Heart right ventricle (tissue), 16 donors: ENCODE measurements around the gene STAM. TPM values are rescaled to one million over a fixed set of nuclear protein-coding genes. Genes with fewer than 3 reads are reported as not detected.

Experiments used
- ATAC-seq, 8 donors: fragments of 200-7000 bp; cut with Tn5 transposase; one replicate each; pipeline ENCODE4 v1.9.1; 2020; ENCODE audit warnings: mild to moderate bottlenecking in 8 of 8, moderate library complexity in 8 of 8, moderate number of reproducible peaks in 1 of 8
- DNase-seq, 2 donors: peaks; one replicate each; pipeline ENCODE4 v3.0.0-alpha.2; 2020
- H3K27ac ChIP-seq, 10 donors: fragments of 200-600 bp; sonication (generic) in 2 of 10; one replicate each; pipeline versions ENCODE4 v1.5.0 to v1.8.0; 2020 to 2022; ENCODE audit warnings: mild to moderate bottlenecking in 3 of 10
- H3K27me3 ChIP-seq, 7 donors: fragments of 200-600 bp; one replicate each; pipeline ENCODE4 v1.8.0; 2021 to 2022; ENCODE audit warnings: mild to moderate bottlenecking in 2 of 7
- H3K36me3 ChIP-seq, 9 donors: fragments of 200-600 bp; sonication (generic) in 1 of 9; one replicate each; pipeline versions ENCODE4 v1.5.0 to v1.8.0; 2020 to 2022; ENCODE audit warnings: mild to moderate bottlenecking in 2 of 9
- H3K4me1 ChIP-seq, 9 donors: fragments of 200-600 bp; sonication (generic) in 1 of 9; one replicate each; pipeline versions ENCODE4 v1.5.0 to v1.8.0; 2020 to 2022; ENCODE audit warnings: mild to moderate bottlenecking in 4 of 9
- H3K4me3 ChIP-seq, 10 donors: fragments of 200-600 bp; sonication (generic) in 2 of 10; one replicate each; pipeline versions ENCODE4 v1.5.0 to v1.8.0; 2020 to 2022; ENCODE audit warnings: mild to moderate bottlenecking in 7 of 10, moderate library complexity in 2 of 10
- H3K9me3 ChIP-seq, 11 donors: fragments of 200-600 bp in 10 of 11; sonication (generic) in 2 of 11; one replicate each; pipeline versions ENCODE4 v1.5.0 to v1.8.0; 2013 to 2022; ENCODE audit warnings: mild to moderate bottlenecking in 2 of 11, control low read depth in 1 of 11, moderate library complexity in 1 of 11
- CTCF ChIP-seq, 9 donors: fragments of 200-600 bp; sonication (generic) in 2 of 9; IDR thresholded peaks; one replicate each; pipeline versions ENCODE4 v1.5.0 to v1.8.0; 2021 to 2022; ENCODE audit warnings: antibody characterized with exemption in 9 of 9, mild to moderate bottlenecking in 5 of 9, moderate library complexity in 1 of 9
- WGBS, 2 donors: extraction: QIAGEN DNeasy Blood & Tissue Kit; methylation state at CpG; one replicate each; pipeline ENCODE4 v1.1.7; 2013; ENCODE audit warnings: inconsistent platforms in 1 of 2; 5-methylcytosine and 5-hydroxymethylcytosine counted together
- intact Hi-C, 10 donors: fragments of 100-400 bp; cut with DNase I; formaldehyde crosslinking; loops; one replicate each; pipeline versions ENCODE4 v1.11.1 to v1.14.2; 2022
- polyA plus RNA-seq, 2 donors: library from polyadenylated mRNA; stranded (reverse); fragments of 200-250 nt; gene quantifications; one replicate each; pipeline ENCODE4 v1.2.3, GENCODE V29; 2013
- total RNA-seq, 10 donors: library from RNA; stranded (reverse); fragmentation: NEBNext Ultra II Directional in 3 of 10; extraction: Animal tissue kit (Norgen Biotek cat#: 25700) in 3 of 10; gene quantifications; one replicate each; pipeline versions ENCODE4 v1.2.1 to v1.2.4, GENCODE V29; 2021 to 2023
- donor health status: Arrhythmogenic right ventricular cardiomyopathy.
- donor health status: ischemic (EF 13 %, LVEDD 7.1; RV severe dilation, severe dysfunction).
- donor health status: healthy with polysubstance abuse.
- donor health status: DM: no; HTN: yes; CAD: no.
- donor health status: DM: no; HTN: no; CAD: no.
- donor health status: ischemic (EF 25% LVEDD 6.9; RV normal size, moderate dysfunction).
- donor health status: ischemic (EF 25% LVEDD 5.7; RV mildly dilated, moderate dysfunction).
- donor health status: healthy.
- donor health status: DM: yes; HTN: yes; CAD: no.
- donor health status: Ischemic cardiomyopathy.
- donor health status: ischemic (EF 35%, LVEDD 5.7; RV mildly dilated, moderate dysfunction).
- donor health status: nonischemic (EF 11% LVEDD 7.7; RV severe dilation, severe dysfunction).
- donor health status: DM: yes; HTN: yes; CAD: no.
- donor health status: PGD.
- donor health status: ischemic (EF 29% LVEDD 5.4; RV normal size, mild dysfunction).
- donor health status: nonischemic (EF 23%, LVEDD 6.1; RV moderate dilation, normal function).

STAM gene
- total and polyA plus RNA-seq, 12 donors = 9.9 to 43.5 (median 29.3) TPM

DNA sequence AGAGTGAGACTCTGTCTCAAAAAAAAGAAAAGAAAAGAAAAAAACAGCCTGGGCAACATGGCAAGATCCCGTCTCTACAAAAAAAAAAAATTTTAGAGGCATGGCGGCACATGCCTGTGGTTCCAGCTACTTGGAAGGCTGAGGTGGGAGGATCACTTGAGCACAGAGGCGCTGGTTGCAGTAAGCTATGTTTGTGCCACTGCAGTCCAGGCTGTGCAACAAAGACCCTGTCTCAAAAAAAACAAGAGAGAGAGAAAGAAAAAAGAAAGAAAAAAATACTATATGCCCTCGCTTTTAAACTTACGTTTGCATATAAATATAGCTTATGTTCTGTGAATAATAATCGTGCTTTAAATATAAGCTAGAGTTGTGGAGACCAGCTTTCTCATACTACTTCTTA lies 38.0 kb upstream of the STAM start:
- no peak overlapping the region for H3K4me3 ChIP-seq
- peaks cover 0 to 12% (median 0%) of the 10 kb centered on the region in 9 donors for H3K36me3 ChIP-seq
- H3K9me3 ChIP-seq = no peaks in the 10 kb centered on the region
- 78 to 80% methylated on average over 6 of the region's 6 CpGs for WGBS, 2 donors
- no peak for TF ChIP-seq CTCF (IDR thresholded peaks at IDR 0.05)
- H3K4me1 ChIP-seq = peaks cover 0 to 23% (median 14%) of the 10 kb centered on the region in 9 donors
- H3K27ac ChIP-seq = no peak overlapping the region
- H3K27me3 ChIP-seq = no peaks in the 10 kb centered on the region
- no peak for DNase-seq
- no peak for ATAC-seq
- intact Hi-C loops = loop anchor here in 9 of 10 donors (2.0 to 10.0 kb wide), 8 partner anchors 136 to 629 kb away; no protein-coding TSS in a partner anchor

- ATAC-seq = no peak
- H3K27ac ChIP-seq = no peak overlapping the region
- no peaks in the 10 kb centered on the region for H3K27me3 ChIP-seq
- H3K4me1 ChIP-seq = peaks cover 0 to 23% (median 14%) of the 10 kb centered on the region in 9 donors
- WGBS, 2 donors = 51 to 60% methylated on average over 3 of the region's 3 CpGs
- H3K9me3 ChIP-seq = no peaks in the 10 kb centered on the region
- no peak overlapping the region for H3K4me3 ChIP-seq
- no peak for TF ChIP-seq CTCF (IDR thresholded peaks at IDR 0.05)
- intact Hi-C loops = loop anchor here in 9 of 10 donors (1.0 to 10.0 kb wide), 9 partner anchors 136 to 628 kb away; no protein-coding TSS in a partner anchor
- peaks cover 0 to 10% (median 0%) of the 10 kb centered on the region in 9 donors for H3K36me3 ChIP-seq
- DNase-seq = no peak
Observed at GRCh38 chr10:17606547-17607040, 37.4 kb upstream of the STAM start.

GRCh38 chr10:17607060-17607459 lies 36.9 kb upstream of the STAM start:
- ATAC-seq = peak in 1 of 8 donors; percentile 39

More at GRCh38 chr10:17607060-17607459, 36.9 kb upstream of the STAM start:
- intact Hi-C loops = loop anchor here in 9 of 10 donors (1.0 to 10.0 kb wide), 9 partner anchors 135 to 628 kb away; no protein-coding TSS in a partner anchor
- H3K4me3 ChIP-seq = no peak overlapping the region
- TF ChIP-seq CTCF (IDR thresholded peaks at IDR 0.05) = no peak
- no peaks in the 10 kb centered on the region for H3K27me3 ChIP-seq
- no peaks in the 10 kb centered on the region for H3K9me3 ChIP-seq
- DNase-seq = no peak
- H3K36me3 ChIP-seq = peaks cover 0 to 9% (median 0%) of the 10 kb centered on the region in 9 donors
- peaks cover 0 to 23% (median 14%) of the 10 kb centered on the region in 9 donors for H3K4me1 ChIP-seq
- WGBS, 2 donors = 65 to 71% methylated on average over 2 of the region's 2 CpGs
- H3K27ac ChIP-seq = no peak overlapping the region
